TTC549 (cell line): Measurements from ENCODE around the gene INAFM1.
"Not testable (repeated sequence)": the region's sequence is repeated elsewhere in the genome, so short reads cannot be mapped to it uniquely, and the experiment has no call there.

Experiments used
- FAIRE-seq: peaks from 2 replicates; lab custom pipeline; 2012; peaks lifted over from hg19 to GRCh38; lab: Jason Lieb, UNC

INAFM1 gene

DNA sequence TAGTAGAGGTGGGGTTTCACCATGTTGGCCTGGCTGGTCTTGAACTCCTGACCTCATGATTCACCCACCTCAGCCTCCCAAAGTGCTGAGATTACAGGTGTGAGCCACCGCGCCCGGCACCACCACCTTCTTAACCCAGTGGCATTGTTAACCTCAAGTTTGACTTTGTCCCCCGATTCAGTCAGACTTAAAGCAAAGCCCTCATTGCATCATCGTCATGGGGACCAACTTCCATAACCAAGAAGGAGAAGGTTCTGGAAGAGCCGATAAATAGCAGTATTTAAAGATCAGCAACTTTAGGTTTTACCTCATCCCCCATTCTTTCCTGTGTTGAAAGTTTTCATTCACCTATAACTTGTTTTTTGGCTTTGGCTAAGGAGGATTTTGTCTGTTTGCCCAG is 6.7 kb upstream of the INAFM1 start:
- no peak for FAIRE-seq

DNA sequence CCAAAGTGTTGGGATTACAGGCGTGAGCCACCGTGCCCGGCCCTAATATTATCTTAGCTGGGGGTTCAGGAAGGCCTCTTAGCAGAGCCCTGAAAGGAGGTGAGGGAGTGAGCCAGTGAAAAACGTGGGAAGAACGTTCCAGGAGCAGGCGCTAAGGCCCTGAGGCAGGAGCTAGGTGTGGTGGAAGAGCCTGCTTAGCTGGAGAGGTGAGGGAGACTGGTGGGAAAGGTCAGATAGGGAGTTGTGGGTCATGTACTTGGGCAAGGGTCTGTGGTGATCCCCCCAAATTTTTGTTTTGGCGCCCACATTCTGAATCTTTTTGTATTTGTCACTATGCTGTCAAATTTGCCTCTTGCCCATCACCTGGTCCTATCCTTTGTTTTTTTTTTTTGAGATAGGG is 5.1 kb upstream of the INAFM1 start:
- FAIRE-seq: no peak

DNA sequence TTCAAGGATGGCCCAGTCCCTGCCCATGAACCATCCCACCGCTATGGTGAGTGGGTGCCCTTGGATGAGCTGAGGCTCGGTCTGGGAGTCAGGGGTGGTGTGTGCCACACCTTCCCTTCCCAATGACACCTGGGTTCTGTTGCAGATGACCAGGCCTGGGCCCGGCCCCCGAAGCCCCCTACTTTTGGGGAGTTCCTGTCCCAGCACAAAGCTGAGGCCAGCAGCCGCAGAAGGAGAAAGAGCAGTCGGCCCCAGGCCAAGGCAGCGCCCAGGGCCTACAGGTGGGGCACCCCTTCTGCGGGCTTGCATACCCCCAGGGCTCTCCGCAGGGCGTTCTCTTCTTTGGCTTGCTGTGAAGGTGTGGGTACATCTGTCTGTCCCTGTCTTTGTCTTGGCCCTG is 4.3 kb upstream of the INAFM1 start:
- no peak for FAIRE-seq

DNA sequence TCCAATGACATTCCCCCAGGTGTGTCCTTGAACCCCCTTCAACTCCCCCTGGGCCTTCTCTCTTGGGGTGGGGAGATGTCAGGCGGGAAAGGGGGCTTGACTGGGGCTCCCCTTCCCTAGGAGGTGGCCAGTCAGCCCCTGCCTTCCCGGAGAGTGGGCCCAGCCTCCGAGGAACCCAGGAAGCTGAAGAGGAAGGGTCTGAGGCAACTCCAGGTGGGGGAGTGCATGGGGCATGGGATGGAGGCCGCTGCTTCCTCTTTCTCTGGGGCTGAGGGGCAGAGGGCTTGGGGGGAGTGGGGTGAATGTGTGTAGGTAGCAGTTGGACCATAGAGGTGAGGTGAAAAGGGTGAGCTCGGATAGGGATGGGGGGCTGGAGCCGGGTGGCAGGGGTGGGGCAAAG is 2.7 kb upstream of the INAFM1 start:
- no peak for FAIRE-seq

DNA sequence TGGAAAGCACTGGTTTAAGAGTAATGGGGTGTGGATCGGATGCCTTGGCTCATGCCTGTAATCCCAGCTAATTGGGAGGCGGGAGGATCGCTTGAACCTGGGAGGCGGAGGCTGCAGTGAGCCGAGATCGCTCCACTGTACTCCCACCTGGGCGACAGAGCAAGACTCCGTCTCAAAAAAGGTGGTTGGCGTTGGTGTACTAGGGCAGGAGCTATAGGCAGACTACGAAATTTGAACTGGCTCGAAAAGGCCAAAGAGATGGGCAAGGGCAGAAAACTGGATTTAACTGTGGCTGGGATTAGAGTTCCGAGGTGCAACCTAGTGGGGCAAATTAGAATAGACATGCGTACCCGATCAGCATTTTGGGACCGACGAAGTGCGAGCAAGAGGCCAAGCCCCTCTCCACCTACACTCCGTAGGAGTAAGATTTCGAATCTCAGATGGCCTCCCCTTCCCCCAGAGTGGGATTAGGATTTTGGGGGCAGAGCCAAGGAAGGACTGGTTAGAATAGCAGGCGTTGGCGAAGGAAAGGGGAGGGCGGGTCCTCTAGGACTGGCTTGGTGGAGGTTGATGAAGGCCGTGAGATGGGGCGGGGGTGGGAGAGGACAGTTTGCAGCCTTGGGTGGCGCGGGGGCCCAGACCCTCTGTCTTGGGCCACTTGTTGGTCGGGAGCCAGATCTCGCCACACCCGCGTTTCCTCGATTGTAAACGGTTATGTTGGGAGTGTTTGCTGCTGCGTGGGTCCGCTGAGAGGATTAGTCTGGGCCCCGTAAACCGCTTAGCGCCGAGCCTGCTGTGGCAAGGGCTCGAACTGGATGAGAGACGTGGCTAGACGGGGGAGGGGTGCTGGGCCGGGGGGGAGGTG is 2.0 kb upstream of the INAFM1 start:
- FAIRE-seq: no peak

DNA sequence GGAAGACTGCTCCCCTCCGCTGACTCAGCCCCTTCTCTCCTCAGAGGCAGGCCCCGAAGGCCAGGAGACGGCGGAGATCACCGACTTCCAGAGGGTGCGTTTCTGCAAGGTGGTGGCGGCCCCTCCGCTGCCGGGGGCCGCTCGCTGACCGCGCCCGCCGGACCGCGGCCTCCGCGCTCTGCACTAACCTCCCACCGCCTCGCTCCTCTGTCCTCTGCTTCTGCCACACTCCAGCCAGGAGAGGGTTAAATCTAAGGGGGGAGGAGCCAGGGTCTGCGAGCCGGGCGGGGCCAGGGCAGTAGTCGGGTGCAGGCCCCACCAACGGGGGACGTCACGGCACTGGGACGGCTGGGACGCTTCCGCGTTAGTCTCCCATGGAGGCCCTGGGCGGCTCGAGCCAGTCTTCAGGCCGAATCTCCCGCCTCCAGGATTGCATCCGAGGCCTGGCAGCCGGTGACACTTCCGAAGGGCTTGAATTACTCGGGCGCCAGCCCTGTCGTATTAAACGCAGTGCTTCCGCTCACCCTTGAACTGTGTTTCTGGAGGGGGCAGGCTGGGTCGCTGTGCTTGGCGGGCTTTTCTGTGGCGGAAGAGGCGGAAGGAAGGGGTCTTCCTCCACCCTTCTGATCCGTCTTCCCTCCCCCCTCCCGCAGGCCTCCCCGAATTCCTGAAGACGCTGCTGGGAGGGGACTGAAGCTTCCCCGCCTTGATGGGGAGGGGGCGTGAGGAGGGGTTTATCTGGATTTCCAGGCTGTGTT is 1.2 kb upstream of the INAFM1 start:
- FAIRE-seq: no peak

DNA sequence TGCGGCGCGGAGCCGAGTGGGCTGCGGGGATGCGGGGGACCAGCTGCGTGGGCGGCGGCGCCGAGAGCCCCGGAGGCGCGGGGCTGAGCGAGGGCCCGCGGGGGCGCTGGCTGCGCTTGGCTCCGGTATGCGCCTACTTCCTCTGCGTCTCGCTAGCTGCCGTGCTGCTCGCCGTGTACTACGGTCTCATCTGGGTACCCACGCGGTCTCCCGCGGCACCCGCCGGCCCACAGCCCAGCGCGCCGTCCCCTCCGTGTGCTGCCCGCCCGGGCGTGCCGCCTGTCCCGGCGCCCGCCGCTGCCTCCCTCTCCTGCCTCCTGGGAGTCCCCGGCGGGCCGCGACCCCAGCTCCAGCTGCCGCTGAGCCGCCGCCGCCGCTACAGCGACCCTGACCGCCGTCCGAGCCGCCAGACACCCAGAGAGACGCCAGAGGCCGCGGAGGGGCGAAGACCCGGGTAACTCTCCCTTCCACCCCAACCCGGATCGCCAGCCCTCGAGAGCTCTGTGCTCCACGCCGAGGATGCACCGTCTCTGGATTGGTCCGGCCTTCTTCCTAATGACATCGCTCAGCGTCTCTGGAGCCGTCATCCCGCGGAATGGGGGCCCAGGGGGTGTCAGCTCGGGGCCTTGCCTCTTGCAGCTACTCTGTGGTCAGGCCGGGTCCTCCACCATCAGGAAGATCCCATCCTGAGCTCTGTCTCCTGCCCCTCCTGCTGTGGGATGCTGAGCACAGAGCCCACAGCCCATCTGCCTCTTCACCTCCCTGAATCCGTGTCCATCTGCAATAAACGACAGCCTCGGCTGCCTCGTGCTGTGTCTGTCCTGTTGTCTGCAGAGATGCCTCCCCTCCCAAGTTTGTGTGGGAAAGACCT is 441 bp downstream of the INAFM1 start:
- no peak for FAIRE-seq

DNA sequence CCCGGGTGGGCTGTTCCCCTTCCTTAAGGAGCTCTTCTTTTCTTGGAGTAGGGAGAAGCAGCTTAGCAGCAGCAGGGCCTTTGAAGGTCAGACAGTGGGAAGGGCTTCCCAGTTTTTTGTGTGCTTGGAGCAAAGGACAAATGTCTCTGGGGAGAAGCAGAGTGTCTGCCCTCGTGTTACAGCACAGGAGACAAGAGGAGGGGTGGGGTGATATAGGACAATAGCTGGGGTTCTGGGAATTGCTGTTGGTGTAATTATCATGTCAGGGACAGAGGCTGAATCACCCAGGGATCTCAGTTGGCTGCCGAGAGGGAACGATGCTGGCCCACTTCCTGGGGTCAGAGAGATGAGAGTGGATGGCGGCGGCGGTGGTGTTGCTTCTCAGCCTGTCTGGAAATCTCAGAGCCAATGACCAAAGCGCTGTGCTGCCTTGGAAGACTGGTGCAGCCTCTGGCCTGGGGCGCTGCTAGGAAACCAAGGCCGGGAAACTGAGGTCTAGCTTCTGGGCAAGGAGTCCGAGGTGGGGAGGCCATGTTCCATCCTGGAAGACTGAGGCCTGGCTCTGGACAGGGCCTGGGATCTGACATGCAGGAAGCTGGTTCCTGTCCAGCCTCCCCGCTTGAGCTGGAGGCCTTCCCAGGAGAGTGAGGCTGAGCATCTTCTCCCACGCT is 1.2 kb downstream of the INAFM1 start:
- FAIRE-seq: no peak

DNA sequence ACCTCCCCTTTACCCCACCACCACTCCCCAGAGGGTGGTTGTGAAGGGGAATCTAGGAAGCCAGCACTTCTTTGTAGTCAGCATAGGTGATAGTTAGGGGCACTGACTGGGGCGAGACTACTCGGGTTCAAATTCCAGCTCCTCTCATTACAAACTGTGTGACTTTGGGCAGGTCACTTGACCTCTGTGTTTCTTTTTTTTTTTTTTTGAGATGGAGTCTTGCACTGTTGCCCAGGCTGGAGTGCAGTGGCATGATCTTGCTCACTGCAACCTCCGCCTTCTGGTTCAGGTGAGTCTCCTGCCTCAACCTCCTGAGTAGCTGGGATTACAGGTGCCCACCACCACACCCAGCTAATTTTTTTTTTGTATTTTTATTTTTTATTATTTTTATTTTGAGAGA is 1.8 kb downstream of the INAFM1 start:
- not testable (repeated sequence) for FAIRE-seq

DNA sequence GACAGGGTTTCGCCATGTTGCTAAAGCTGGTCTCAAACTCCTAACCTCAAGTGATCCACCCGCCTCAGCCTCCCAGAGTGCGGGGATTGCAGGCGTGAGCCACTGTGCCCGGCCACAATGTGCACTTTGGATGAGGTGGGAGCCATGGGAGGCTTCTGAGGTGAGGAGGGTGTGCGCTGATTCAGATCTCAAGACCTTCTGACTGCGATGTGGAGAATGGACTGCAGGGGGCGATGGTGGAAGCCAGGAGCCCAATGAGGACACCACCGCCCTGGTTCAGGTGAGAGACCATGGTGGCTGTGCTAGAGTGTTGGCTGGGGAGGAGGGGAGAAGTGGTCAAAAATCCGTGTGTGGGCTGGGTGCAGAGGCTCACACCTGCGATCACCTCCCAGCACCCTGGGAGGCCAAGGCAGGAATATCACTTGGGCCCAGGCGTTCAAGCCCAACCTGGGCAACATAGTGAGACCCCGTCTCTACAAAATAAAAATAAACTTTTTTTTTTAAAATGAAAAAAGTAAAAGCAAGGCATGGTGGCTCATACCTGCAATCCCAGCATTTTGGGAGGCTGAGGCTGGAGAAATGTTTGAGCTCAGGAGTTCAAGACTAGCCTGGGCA is 5.6 kb downstream of the INAFM1 start:
- no peak for FAIRE-seq

DNA sequence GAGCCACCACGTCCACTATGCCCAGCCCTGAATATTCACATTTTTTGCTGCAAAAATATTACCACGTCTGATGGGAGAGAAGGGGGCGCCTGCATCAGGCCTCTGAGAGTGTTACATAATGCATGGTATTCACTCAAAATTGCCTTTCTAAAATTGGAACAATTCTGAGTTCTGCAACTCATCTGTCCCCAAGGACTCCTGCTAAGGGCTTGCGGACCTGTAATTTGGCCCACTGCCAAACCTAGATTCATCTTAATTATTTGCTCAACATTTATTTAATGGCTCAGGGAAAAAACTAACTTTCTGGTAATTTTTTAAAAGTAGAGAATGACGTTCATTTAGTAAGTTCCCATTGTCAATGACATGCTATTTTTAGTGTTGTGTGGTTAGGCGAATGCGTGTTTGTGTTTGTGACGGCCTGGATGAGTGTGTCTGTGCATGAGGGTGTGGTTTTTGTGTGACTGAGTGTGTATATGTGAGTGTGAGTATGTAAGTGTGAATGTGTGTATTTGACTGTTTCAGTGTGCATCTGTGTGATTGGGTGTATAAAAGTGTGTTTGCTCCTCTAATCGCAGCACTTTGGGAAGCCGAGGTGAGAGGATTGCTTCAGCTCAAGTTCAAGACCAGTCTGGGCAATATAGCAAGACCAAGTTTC is 8.8 kb downstream of the INAFM1 start:
- no peak for FAIRE-seq

DNA sequence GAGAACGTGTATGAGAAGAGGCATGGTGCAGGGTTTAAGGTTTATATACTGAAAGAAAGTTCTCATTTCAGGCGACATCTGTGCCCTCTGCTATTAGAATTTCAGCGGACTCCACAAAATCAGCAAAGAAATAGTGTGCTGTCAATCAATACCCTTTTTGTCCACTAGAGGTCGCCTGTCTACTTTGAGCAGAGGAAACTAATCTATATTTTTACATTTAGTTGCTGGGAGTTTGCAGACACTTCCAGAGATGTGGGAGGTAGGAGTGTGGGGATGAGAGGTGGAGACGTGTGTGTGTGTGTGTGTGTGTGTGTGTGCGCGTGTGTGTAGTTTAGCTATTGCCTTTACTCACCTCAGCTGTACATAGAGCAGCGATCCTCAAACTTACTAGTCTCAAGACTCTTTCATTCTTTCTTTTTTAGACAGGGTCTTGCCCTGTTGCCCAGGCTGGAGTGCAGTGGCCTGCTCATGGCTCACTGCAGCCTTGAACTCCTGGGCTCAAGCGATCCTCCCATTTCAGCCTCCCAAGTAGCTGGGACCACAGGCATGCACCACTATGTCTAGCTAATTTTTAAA is 9.7 kb downstream of the INAFM1 start:
- FAIRE-seq: peak; percentile 55

DNA sequence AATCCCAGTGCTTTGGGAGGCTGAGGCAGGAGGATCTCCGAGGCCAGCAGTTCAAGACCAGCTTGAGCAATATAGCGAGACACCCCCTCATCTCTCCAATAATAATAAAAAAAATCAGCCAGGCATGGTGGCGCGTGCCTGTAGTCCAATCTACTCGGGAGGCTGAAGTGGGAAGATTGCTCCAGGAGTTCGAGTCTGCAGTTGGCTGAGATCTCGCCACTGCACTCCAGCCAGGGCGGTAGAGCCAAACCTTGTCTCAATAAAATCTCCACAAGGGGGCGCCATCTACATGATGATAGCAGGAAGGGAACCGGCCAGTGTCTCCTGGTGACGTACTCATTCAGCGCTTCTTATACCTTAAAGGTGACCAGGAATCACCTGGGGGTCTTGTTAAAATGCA is 21.4 kb downstream of the INAFM1 start:
- no peak for FAIRE-seq

DNA sequence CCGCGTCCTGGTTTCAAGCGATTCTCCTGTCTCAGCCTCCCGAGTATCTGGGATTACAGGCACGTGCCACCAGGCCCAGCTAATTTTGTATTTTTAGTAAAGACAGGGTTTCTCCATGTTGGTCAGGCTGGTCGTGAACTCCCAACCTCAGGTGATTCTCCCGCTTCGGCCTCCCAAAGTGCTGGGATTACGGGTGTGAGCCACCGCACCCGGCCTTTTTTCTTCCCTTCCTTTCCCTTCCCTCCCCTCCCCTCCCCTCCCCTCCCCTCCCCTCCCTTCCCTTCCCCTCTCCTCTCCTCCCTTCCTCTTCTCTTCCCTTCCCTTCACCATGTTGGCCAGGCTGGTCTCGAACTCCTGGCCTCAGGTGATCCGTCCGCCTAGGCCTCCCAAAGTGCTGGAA is 26.2 kb downstream of the INAFM1 start:
- FAIRE-seq: not testable (repeated sequence)

DNA sequence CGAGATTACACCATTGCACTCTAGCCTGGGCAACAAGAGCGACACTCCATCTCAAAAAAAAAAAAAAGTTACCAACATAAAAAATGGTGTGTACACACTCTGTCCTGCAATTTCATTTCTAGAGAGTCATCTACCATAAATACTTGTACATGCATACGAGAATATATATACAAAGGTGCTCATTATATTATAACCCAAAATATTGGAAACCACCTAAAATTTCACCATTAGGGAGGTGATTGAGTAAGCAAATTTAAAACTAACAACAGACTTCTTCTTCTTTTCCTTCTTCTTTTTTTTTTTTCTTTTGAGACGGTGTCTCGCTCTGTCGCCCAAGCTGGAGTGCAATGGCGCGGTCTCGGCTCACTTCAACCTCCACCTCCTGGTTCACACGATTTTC is 27.6 kb downstream of the INAFM1 start:
- no peak for FAIRE-seq

DNA sequence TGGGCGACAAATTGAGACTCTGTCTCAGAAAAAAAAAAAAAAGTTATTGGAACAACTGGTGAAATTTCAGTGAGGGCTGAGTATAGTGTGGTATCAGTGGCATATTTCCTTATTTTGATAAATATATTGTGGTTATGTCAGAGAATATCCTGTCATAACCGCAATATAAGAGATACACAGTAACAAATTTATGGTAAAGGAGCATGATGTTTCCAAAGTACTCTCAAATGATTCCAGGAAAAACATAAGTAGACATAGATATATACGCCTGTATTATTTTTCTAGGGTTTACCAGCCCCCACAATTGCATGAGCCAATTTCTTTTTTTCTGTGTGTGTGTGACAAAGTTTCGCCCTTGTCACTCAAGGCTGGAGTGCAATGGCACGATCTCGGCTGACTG is 29.3 kb downstream of the INAFM1 start:
- FAIRE-seq: no peak

DNA sequence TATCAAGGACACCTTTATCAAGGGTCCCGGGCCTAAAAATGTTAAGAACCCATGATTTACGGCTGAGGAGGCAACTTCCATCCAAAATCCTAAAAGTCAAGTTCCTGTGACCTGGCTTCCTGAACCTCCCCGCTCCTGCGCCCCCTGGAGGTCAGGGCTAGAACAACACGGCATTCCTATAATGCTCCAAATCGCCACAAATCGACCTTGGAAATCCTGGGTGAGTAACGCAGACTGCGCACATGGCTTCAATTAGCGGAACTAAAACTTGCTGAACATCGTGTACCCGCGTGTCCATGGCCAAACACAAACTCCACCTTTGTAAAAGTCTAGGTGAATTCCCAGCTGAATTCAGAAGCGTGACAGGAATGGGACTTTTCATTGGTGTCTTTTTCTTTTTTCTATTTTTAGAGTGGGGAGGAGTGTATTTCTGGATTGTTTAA is 30.6 kb downstream of the INAFM1 start:
- FAIRE-seq: no peak

DNA sequence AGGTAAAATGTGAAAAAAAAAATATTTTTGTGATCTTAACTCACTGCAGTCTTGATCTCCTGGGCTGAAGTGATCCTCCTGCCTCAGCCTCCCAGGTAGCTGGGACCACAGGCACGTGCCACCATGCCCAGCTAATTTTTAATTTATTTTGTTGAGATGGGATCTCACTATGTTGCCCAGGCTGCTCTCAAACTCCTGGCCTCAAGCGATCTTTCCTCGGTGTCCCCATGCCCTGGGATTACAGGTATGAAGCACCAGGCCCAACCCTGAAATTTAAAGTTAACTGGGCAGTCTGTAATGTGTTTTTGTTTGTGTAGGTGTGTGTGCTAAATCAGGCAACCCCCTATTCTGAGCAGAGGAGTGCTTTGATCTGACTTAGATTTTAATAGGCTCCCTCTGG is 31.6 kb downstream of the INAFM1 start:
- no peak for FAIRE-seq

DNA sequence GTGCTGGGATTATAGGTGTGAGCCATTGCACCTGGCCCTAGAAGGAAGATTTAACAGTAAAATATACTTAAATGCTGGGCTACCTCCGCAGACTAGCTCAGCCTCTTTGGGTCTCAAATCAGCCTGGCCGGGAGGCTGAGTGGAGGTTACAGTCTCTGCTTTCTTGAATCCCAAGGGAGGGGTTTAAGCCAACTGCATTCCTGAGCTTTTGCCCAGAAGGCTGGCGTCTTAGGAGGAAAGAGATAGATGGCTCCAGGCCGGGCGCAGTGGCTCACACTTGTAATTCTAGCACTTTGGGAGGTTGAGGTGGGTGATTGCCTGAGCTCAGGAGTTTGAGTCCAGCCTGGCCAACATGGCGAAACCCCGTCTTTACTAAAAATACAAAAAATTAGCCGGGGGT is 34.4 kb downstream of the INAFM1 start:
- FAIRE-seq: no peak

DNA sequence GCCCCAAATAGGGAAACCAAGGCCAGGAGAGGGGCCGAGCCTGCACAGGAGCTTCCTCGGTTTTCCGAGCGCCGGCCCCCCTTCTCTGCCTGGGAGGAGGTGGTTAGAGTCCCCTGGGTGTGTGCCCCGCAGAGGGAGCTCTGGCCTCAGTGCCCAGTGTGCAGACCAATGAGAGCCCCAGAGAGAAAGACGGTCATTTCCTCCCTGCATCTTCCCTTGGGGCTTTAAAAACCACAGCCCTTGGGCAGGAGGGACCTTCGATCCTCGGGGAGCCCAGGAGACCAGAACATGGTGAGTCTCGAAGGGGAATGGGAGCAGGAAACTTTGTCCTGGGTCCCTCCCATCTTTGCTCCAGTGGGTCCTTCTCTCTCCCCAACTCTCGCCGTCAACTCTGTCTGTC is 34.9 kb downstream of the INAFM1 start, which contains the start of gene C5AR1:
TSS of gene C5AR1 (plus strand) at position 254 of the 400 bp plus-strand sequence. CDS start at position 289, 35 bp downstream.
- no peak for FAIRE-seq

DNA sequence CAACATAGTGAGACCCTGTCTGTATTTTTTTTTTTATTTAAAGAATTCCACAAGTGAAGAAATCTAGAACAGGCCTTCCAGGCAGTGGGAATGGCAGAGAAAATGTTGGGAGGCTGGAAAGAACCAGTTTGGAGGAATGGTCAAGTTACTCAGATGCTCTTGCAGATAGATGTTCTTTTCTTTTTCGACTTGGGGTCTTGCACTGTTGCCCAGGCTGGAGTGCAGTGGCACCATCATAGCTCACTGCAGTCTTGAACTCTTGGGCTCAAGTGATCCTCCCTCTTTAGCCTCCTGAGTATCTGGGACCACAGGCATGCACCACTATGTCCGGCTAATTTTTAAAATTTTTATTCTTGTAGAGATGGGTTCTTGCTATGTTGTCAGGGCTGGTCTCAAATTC is 35.6 kb downstream of the INAFM1 start:
- FAIRE-seq: no peak
